Erythroblast (primary cell): ENCODE measurements around the gene ATPAF2.
A peak's percentile ranks its signal among the peaks of the same experiment; 100 is the strongest.

Experiments used
- DNase-seq, 2 experiments: peaks; one replicate each; lab custom pipeline; 2025; lab: John Stamatoyannopoulos, UW
- GATA1 ChIP-seq: IDR thresholded peaks from 2 replicates; pipeline ENCODE4 v1.6.1; 2011; ENCODE audit warnings: low read depth, mild to moderate bottlenecking, control low read depth, low read length, moderate library complexity
- POLR2A ChIP-seq: IDR thresholded peaks from 2 replicates; pipeline ENCODE4 v1.6.1; 2011; ENCODE audit warnings: mild to moderate bottlenecking, low read length

Gene ATPAF2

GRCh38 chr17:18038861-18039534, at the start of gene ATPAF2, which contains the start of gene GID4:
ATPAF2 (minus strand) TSS chr17:18039168; CDS start chr17:18039013, 155 bp downstream.
GID4 (plus strand) TSS chr17:18039408; CDS start chr17:18039465, 57 bp downstream.
- DNase-seq = peak; percentile 100
- TF ChIP-seq GATA1 (no peak), POLR2A (peak; percentile 70)

GRCh38 chr17:18087610-18088491, 48.9 kb upstream of the ATPAF2 start, which contains the start of gene DRG2:
DRG2 (plus strand) TSS chr17:18087948; CDS start chr17:18088024, 76 bp downstream.
- peak; percentile 94 to 96 for DNase-seq
- TF ChIP-seq GATA1 = no peak
- peak; percentile 72 for TF ChIP-seq POLR2A

GRCh38 chr17:18084256-18084655, 45.3 kb upstream of the ATPAF2 start:
- DNase-seq = no peak
- no peak for TF ChIP-seq GATA1
- TF ChIP-seq POLR2A = no peak

- TF ChIP-seq POLR2A (no peak), GATA1 (no peak)
- no peak for DNase-seq
Observed at GRCh38 chr17:18079543-18079942, 40.6 kb upstream of the ATPAF2 start.

- DNase-seq = no peak
- no peak for TF ChIP-seq POLR2A
Observed at GRCh38 chr17:18076936-18077335, 38.0 kb upstream of the ATPAF2 start.

- no peak for DNase-seq
- TF ChIP-seq GATA1 = no peak
- TF ChIP-seq POLR2A = no peak
Observed at GRCh38 chr17:18074566-18075272, 35.8 kb upstream of the ATPAF2 start.

- DNase-seq = no peak
- TF ChIP-seq GATA1 (no peak), POLR2A (no peak)
Observed at GRCh38 chr17:18071751-18072150, 32.8 kb upstream of the ATPAF2 start.

- TF ChIP-seq POLR2A (no peak), GATA1 (no peak)
Observed at GRCh38 chr17:18070861-18071340, 31.9 kb upstream of the ATPAF2 start.

GRCh38 chr17:18069101-18069500, 30.1 kb upstream of the ATPAF2 start:
- peak in 1 of 2 experiments; percentile 12 for DNase-seq
- no peak for TF ChIP-seq GATA1
- TF ChIP-seq POLR2A = no peak

More at GRCh38 chr17:18070861-18071340, 31.9 kb upstream of the ATPAF2 start:
- no peak for DNase-seq

- DNase-seq = no peak
- TF ChIP-seq GATA1 (no peak), POLR2A (no peak)
Observed at GRCh38 chr17:18066866-18067265, 27.9 kb upstream of the ATPAF2 start.

GRCh38 chr17:18065546-18065945, 26.6 kb upstream of the ATPAF2 start:
- no peak for DNase-seq
- TF ChIP-seq GATA1 (no peak), POLR2A (no peak)

GRCh38 chr17:18064053-18064452, 25.1 kb upstream of the ATPAF2 start:
- no peak for DNase-seq
- TF ChIP-seq GATA1 (no peak), POLR2A (no peak)

- TF ChIP-seq GATA1 (no peak), POLR2A (no peak)
- no peak for DNase-seq
Observed at GRCh38 chr17:18059283-18059682, 20.3 kb upstream of the ATPAF2 start.
